ENCODE data around the gene KNCN.

DNA sequence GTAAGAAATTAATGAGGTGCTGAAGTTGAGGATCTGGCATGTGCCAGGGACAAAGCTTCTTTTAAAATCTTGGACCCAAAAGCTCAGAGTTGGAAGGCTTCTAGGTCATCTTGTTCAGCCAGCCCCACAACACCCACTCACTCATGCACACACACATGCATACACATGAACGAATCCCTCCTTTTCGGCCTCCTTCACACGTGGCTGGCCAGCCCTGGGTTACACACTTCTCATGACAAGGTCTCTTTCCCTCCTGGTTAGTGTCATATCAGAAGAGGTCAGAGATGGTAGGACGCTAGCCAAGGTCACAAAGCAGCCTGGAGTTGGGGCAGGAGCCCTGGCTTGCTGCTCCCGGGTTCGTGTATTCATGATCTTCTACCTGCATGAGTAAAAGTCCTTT, 54.9 kb downstream of the KNCN start:
- TF ChIP-seq CTCF (IDR thresholded peaks at IDR 0.05 in 8 of 11, conservative IDR thresholded peaks at IDR 0.05 in 3 of 11) = no peak
- TF ChIP-seq POLR2AphosphoS5 (IDR thresholded peaks at IDR 0.05) = no peak
- no peak for TF ChIP-seq POLR2A (IDR thresholded peaks at IDR 0.05)

Data from spleen (tissue), 7 donors.